ENCODE results near the gene TIMM50.
"Not testable (repeated sequence)": the region's sequence is repeated elsewhere in the genome, so short reads cannot be mapped to it uniquely, and the experiment has no call there.

The TIMM50 gene

DNA sequence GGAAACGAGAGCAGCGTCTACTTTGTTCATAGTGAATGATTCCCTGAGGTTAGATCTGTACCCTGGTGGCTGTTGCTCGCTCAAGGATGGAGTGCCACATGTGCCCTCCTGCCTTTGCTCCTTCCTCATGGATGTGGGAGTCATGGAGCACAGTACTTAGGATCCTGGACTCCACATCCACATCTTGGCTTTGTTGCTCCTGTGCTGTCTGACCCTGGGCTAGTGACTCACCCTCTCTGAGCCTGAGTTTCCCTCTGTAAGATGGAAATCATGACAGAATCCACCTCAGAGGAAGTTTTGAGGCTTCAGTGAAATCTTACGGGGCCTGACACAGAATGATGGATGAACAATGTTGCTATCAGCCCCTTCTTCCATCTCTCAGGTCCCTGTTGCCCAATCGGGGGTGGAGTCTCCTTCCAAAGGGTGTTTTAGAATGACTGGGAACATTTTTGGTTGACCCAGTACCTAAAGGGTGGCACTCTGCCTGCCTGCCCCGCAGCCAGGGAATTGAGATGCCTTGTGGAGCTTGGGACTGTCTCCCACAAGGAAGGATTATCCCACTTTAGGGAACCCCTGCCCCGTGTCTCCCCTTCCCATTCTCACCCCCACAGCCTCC, 9.8 kb upstream of the TIMM50 start:
- no peak for DNase-seq

DNA sequence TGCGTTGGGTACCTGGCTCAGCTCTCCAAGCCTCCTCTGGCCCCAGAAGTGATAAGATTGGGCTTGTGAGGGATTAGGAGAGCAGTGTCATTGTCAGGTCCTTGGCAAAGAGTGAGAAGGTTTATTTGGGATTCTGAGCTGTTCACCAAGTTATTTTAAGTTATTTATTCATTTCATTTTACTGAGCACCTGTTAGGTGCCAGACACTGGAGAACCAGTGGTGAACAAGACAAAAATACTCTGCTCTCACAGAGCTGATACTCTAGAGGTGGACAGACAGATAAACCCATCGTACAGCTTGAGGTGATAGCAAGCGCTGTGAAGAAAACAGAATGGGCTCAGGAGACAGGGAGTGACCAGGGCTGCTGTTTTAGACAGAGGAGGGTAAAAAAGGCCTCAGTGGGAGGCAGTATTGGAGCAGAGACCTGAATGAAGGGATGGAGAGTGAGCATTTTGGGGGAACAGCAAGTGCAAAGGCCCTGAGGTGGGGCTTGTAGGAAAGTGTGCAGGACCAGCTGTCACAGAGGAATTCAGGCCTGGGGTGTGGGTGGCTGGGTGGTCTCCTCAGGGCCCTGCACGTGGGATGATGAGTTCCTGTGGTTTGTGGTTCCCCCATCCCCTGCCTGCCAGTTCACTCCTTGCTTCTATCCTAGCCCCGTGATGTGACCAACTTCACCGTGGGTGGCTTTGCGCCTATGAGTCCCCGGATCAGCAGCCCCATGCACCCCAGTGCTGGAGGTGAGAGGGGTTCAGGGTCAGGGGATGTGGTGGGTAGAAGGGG, 8.7 kb upstream of the TIMM50 start:
- no peak for DNase-seq

DNA sequence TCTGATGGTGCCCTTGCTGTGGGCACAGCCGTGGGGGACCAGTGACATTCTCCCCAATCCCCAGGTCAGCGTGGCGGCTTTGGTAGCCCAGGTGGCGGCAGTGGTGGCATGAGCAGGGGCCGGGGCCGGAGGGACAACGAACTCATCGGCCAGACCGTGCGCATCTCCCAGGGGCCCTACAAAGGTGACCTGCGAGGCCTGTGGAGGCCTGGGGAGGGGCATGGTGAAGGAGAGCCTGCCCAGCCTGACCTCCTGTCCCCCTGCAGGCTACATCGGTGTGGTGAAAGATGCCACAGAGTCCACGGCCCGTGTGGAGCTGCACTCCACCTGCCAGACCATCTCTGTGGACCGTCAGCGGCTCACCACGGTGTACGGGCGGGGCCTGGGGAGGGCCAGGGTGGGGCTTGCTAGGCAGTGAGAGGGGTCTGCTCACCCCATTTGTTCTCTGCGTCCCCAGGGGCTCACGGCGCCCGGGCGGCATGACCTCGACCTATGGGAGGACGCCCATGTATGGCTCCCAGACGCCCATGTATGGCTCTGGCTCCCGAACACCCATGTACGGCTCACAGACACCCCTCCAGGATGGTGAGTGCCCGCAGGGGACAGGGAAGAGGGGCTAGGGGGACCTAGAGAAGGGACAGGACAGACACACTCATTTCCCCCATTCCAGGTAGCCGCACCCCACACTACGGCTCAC, 7.7 kb upstream of the TIMM50 start:
- DNase-seq = no peak

DNA sequence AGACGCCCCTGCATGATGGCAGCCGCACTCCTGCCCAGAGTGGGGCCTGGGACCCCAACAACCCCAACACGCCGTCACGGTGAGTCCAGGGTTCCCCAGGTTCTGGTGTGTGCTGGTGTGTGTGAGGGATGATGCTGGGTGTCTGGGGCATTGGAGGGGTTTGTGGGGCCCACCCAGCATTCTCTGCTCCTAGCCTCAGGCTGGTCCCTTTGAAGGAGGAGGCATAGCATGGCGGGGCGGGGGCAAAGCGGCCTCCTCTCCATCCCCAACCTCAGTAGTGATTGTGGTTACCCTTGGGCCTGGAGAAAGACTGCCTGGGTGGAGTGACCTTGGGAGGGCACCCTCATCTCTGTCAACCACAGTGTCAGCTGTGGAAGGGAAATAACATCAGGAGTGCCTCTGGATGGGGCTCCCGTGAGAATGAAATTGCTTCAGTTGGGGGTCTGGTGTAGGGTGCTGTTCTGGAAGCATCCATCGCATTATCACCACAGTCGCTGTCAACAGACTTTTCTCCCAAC, 7.1 kb upstream of the TIMM50 start:
- DNase-seq = no peak

- DNase-seq = no peak
Measured at GRCh38 chr19:39474139-39474620, 6.5 kb upstream of the TIMM50 start.

DNA sequence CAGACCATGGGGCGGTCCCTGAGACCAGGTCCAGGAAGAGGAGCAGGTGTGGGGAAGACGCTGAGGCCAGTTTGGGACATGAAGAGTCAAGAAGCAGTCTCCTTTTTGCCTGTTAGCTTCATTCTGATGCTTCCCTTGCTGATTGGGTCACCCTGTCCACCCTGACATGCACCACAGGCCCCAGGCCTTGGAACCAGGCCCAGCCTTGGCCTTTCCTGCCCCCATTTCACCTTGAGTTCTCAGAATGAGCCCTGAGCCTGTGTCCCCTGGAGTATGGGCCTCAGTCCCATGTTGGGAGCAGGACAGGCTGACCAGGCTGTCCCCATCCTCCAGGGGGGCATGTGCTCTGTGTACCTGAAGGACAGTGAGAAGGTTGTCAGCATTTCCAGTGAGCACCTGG, 4.9 kb upstream of the TIMM50 start:
- DNase-seq = no peak

GRCh38 chr19:39479319-39479801, 1.3 kb upstream of the TIMM50 start:
- DNase-seq = not testable (repeated sequence)

- no peak for DNase-seq
Measured at GRCh38 chr19:39479916-39480315, 722 bp upstream of the TIMM50 start.

DNA sequence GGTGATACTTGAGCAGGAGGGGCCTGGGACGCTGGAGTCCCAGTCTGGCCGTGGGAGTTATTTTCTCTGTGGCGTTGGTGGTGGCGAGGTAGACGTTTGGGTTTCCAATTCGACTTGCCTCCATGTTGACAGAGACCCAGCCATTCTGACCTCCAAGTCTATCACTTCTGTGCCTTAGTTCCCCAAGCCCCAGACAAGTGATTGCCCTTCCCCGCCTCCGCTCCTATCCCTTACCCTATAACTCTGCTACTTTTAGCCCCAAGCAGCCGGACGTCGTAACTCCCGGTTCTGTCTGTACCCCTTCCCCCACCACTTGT, 549 bp downstream of the TIMM50 start:
- no peak for DNase-seq

DNA sequence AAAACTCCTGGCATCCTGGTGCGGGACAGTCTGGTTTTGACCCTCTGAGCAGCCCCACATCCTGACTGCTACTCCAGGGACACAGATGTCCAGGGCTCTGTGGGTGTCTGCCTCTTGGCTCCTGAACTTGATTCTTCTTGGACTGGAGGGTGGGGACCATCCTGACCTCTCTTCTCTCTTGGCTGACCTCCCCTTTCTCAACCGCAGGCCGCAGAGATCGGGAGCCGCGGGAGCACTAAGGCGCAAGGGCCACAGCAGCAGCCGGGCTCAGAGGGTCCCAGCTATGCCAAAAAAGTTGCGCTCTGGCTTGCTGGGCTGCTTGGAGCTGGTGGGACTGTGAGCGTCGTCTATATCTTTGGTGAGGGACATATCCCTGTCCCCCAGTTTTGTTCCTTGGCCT, 1.0 kb downstream of the TIMM50 start:
- DNase-seq = no peak

DNA sequence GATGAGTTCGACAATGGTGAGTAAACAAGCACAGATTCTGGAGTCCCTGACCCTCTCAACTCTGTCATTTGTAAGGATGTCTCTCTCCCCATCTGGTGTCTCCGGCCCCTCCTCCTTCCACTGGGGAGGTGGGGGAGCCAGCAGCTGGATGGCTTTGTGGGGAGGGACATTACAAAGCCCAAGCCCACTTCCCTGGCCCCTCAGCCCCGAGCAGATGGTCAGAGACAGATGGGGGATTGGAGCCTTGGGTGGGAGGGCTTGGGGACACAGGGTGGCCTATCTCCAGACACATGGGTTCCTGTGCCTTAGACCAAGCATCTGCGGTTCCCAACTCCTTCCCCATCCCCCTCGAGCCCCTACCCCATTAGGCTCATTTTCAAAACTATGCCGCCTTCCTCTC, 2.5 kb downstream of the TIMM50 start:
- DNase-seq = no peak

GRCh38 chr19:39489756-39490155, 9.1 kb downstream of the TIMM50 start:
- no peak for DNase-seq

GRCh38 chr19:39492225-39492624, 11.6 kb downstream of the TIMM50 start:
- DNase-seq = no peak

- DNase-seq = no peak
Measured at GRCh38 chr19:39492788-39493187, 12.2 kb downstream of the TIMM50 start.

- DNase-seq = no peak
Measured at GRCh38 chr19:39494661-39495060, 14.0 kb downstream of the TIMM50 start.

- DNase-seq = no peak
Measured at GRCh38 chr19:39496063-39496462, 15.4 kb downstream of the TIMM50 start.

DNA sequence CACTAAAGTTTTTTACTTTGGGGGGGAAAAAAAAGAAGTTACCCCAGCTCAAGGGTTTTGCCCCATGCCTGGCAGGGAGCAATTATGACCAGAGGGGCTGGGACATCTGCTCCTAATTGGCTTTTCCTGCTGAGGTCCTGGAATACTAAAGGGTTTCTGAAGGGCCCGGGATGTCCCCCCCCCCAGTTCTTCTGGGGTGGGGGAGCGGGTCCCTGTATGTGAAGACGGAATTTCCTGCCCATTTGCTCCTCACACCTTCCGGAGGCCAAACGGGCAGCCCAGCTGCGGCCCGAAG, 17.0 kb downstream of the TIMM50 start:
- no peak for DNase-seq

GRCh38 chr19:39497996-39498797, 17.6 kb downstream of the TIMM50 start:
- DNase-seq = no peak

GRCh38 chr19:39498798-39499642, 18.4 kb downstream of the TIMM50 start, which contains the start of gene DLL3:
Gene DLL3, plus strand, starts transcription at chr19:39498947. Its CDS starts 28 bp downstream, at chr19:39498975.
- no peak for DNase-seq

GRCh38 chr19:39499932-39500331, 19.3 kb downstream of the TIMM50 start:
- no peak for DNase-seq

- DNase-seq = no peak
Measured at GRCh38 chr19:39500543-39500942, 19.9 kb downstream of the TIMM50 start.

GRCh38 chr19:39501340-39501739, 20.7 kb downstream of the TIMM50 start:
- no peak for DNase-seq

Data from KG1 (cell line).